WTC11 (cell line): ENCODE results near the gene TMEM30A. TPM values are rescaled to one million over a fixed set of nuclear protein-coding genes. Genes with fewer than 3 reads are reported as not detected.

ENCODE experiments used
- ATAC-seq: fragments of 200-7000 bp; cut with Tn5 transposase; 2 replicates; pipeline ENCODE4 v1.10.0; 2021; ENCODE audit warnings: mild to moderate bottlenecking, moderate library complexity
- CTCF ChIA-PET: fragments of 300-600 bp; sonication (Branson Sonifier 250); formaldehyde crosslinking; loops from one replicate; lab custom pipeline; 2021; ENCODE audit warnings: antibody characterized with exemption; lab: Charles Lee
- POLR2A ChIA-PET: fragments of 350-600 bp; sonication (Branson Sonifier 250); formaldehyde crosslinking; loops from one replicate; lab custom pipeline; 2021; ENCODE audit warnings: antibody characterized with exemption; lab: Charles Lee
- DNase-seq: peaks from one replicate; pipeline ENCODE4 v3.0.0; 2021; ENCODE audit warnings: low spot score
- H3K27ac Mint-ChIP-seq: 2 replicates; pipeline ENCODE4 v1.8.0; 2021; ENCODE audit warnings: mixed read lengths
- H3K27me3 Mint-ChIP-seq: 2 replicates; pipeline ENCODE4 v1.8.0; 2021; ENCODE audit warnings: low read depth, mild to moderate bottlenecking, moderate library complexity, mixed read lengths
- H3K36me3 Mint-ChIP-seq: 2 replicates; pipeline ENCODE4 v1.8.0; 2021; ENCODE audit warnings: mixed read lengths
- H3K4me1 Mint-ChIP-seq: 2 replicates; pipeline ENCODE4 v1.8.0; 2022; ENCODE audit warnings: mixed read lengths
- H3K4me3 Mint-ChIP-seq: 2 replicates; pipeline ENCODE4 v1.8.0; 2021; ENCODE audit warnings: mild to moderate bottlenecking, moderate library complexity, mixed read lengths
- H3K9me3 Mint-ChIP-seq: 2 replicates; pipeline ENCODE4 v1.8.0; 2021; ENCODE audit warnings: mixed read lengths
- ARID4B ChIP-seq: sonication (generic); formaldehyde crosslinking; IDR thresholded peaks from 2 replicates; pipeline ENCODE4 v1.8.0; 2023; ENCODE audit warnings: missing genetic modification reagents, mild to moderate bottlenecking, borderline replicate concordance
- CBFB ChIP-seq: sonication (generic); formaldehyde crosslinking; IDR thresholded peaks from 2 replicates; pipeline ENCODE4 v1.8.1; 2022; ENCODE audit warnings: mild to moderate bottlenecking, low read depth, missing genetic modification reagents
- CDX4 ChIP-seq: fragments of 250-450 bp; sonication (Bioruptor Pico); IDR thresholded peaks from 2 replicates; pipeline ENCODE4 v1.9.0; 2021; ENCODE audit warnings: moderate library complexity, mild to moderate bottlenecking, inconsistent platforms, borderline replicate concordance
- FOXK1 ChIP-seq: sonication (generic); formaldehyde crosslinking; IDR thresholded peaks from 2 replicates; pipeline ENCODE4 v1.8.0; 2022; ENCODE audit warnings: mild to moderate bottlenecking, moderate library complexity, missing genetic modification reagents
- FOXP1 ChIP-seq: sonication (generic); formaldehyde crosslinking; IDR thresholded peaks from 2 replicates; pipeline ENCODE4 v1.8.0; 2022; ENCODE audit warnings: missing genetic modification reagents, mild to moderate bottlenecking, moderate library complexity, borderline replicate concordance
- GTF2I ChIP-seq: fragments of 250-450 bp; sonication (Bioruptor Pico); conservative IDR thresholded peaks from 2 replicates; pipeline ENCODE4 v1.4.0; 2021; ENCODE audit warnings: mild to moderate bottlenecking
- KAT7 ChIP-seq: sonication (generic); formaldehyde crosslinking; IDR thresholded peaks from 2 replicates; pipeline ENCODE4 v1.8.1; 2023; ENCODE audit warnings: missing genetic modification reagents, mild to moderate bottlenecking, borderline replicate concordance
- PRRX2 ChIP-seq: fragments of 250-450 bp; sonication (Bioruptor Pico); IDR thresholded peaks from 2 replicates; pipeline ENCODE4 v1.8.0; 2021; ENCODE audit warnings: mild to moderate bottlenecking
- STAT6 ChIP-seq: sonication (generic); formaldehyde crosslinking; conservative IDR thresholded peaks from 2 replicates; pipeline ENCODE4 v1.8.1; 2023; ENCODE audit warnings: mild to moderate bottlenecking, low read depth, missing genetic modification reagents, moderate library complexity
- TEAD1 ChIP-seq: sonication (generic); formaldehyde crosslinking; IDR thresholded peaks from 2 replicates; pipeline ENCODE4 v1.8.0; 2022; ENCODE audit warnings: mild to moderate bottlenecking, missing genetic modification reagents
- TP53 ChIP-seq: sonication (generic); formaldehyde crosslinking; IDR thresholded peaks from 2 replicates; pipeline ENCODE4 v1.8.1; 2023; ENCODE audit warnings: mild to moderate bottlenecking, missing genetic modification reagents
- ZNF512 ChIP-seq: sonication (generic); formaldehyde crosslinking; IDR thresholded peaks from 2 replicates; pipeline ENCODE4 v1.8.1; 2022; ENCODE audit warnings: missing genetic modification reagents, borderline replicate concordance
- total RNA-seq: library from RNA; stranded (reverse); gene quantifications from 3 replicates; pipeline ENCODE4 v1.2.3, GENCODE V29; 2021
- TF ChIP-seq, protein P1 (sequence below): fragments of 250-450 bp; sonication (Bioruptor Pico); IDR thresholded peaks from 2 replicates; pipeline ENCODE4 v1.9.0; 2021; ENCODE audit warnings: mild to moderate bottlenecking

TMEM30A gene
- total RNA-seq, 1 experiment from 2014 or later, result 81.2 TPM

GRCh38 chr6:75291744-75292143, 7.2 kb upstream of the TMEM30A start:
- Mint-ChIP-seq H3K9me3 (no peaks in the 10 kb centered on the region), H3K27ac (no peak overlapping the region), H3K4me3 (no peak overlapping the region), H3K27me3 (no peaks in the 10 kb centered on the region), H3K4me1 (peaks cover 19% of the 10 kb centered on the region), H3K36me3 (no peaks in the 10 kb centered on the region)
- DNase-seq, result no peak
- ChIA-PET CTCF (no interaction called here), POLR2A (no interaction called here)
- no peak for ATAC-seq
- no peak for TF ChIP-seq FOXP1 (CRISPR knock-in tag)
- TF ChIP-seq, protein P1, sequence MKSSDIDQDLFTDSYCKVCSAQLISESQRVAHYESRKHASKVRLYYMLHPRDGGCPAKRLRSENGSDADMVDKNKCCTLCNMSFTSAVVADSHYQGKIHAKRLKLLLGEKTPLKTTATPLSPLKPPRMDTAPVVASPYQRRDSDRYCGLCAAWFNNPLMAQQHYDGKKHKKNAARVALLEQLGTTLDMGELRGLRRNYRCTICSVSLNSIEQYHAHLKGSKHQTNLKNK (CRISPR knock-in tag), result no peak

- Mint-ChIP-seq H3K27me3 (no peaks in the 10 kb centered on the region), H3K4me3 (no peak overlapping the region), H3K4me1 (peaks cover 23% of the 10 kb centered on the region)
- no peak for DNase-seq
- TF ChIP-seq KAT7 (no peak), ZNF512 (CRISPR knock-in tag) (no peak), TEAD1 (CRISPR knock-in tag) (no peak), GTF2I (CRISPR knock-in tag) (no peak), ARID4B (CRISPR knock-in tag) (no peak), CBFB (CRISPR knock-in tag) (no peak), CDX4 (no peak), FOXK1 (CRISPR knock-in tag) (no peak), TP53 (CRISPR knock-in tag) (no peak), PRRX2 (CRISPR knock-in tag) (no peak), STAT6 (CRISPR knock-in tag) (no peak)
- TF ChIP-seq, all 79 proteins: peak for 0
- ATAC-seq, result no peak
- POLR2A ChIA-PET, result no interaction called here
- CTCF ChIA-PET, result no interaction called here
- no peak overlapping the region for H3K27ac Mint-ChIP-seq
- no peaks in the 10 kb centered on the region for H3K36me3 Mint-ChIP-seq
- H3K9me3 Mint-ChIP-seq, result no peaks in the 10 kb centered on the region
Observed at GRCh38 chr6:75291331-75291730, 6.7 kb upstream of the TMEM30A start.
